Breast epithelium (tissue), 4 donors: Measurements from ENCODE around the gene MGAT4B. TPM values are rescaled to one million over a fixed set of nuclear protein-coding genes. Genes with fewer than 3 reads are reported as not detected.
A peak's percentile ranks its signal among the peaks of the same experiment; 100 is the strongest.

ENCODE experiments used
- DNase-seq, 2 donors: peaks; one replicate each; pipeline ENCODE4 v3.0.0-alpha.2; 2019; ENCODE audit warnings: low spot score in 2 of 2
- H3K27ac ChIP-seq, 2 donors: fragments of 200-600 bp; sonication (generic) in 1 of 2; one replicate each; pipeline ENCODE4 v1.5.1; 2016 to 2019; ENCODE audit warnings: mild to moderate bottlenecking in 1 of 2
- H3K27me3 ChIP-seq, 2 donors: fragments of 200-600 bp; sonication (generic) in 1 of 2; one replicate each; pipeline versions ENCODE4 v1.5.1 to v1.6.0; 2017 to 2019; ENCODE audit warnings: control low read depth in 1 of 2, mild to moderate bottlenecking in 1 of 2
- H3K36me3 ChIP-seq: fragments of 200-600 bp; one replicate; pipeline ENCODE4 v1.5.1; 2019
- H3K4me1 ChIP-seq, 2 donors: fragments of 200-600 bp; sonication (generic); one replicate each; pipeline ENCODE4 v1.5.1; 2016 to 2019; ENCODE audit warnings: control low read depth in 1 of 2
- H3K4me3 ChIP-seq, 3 donors: fragments of 200-600 bp; sonication (generic); 1 replicate in 2 of 3; 2 replicates in 1 of 3; pipeline ENCODE4 v1.5.1; 2016 to 2019; ENCODE audit warnings: mild to moderate bottlenecking in 3 of 3, moderate library complexity in 2 of 3
- H3K9me3 ChIP-seq, 2 donors: fragments of 200-600 bp; sonication (generic) in 1 of 2; one replicate each; pipeline ENCODE4 v1.5.1; 2016 to 2019; ENCODE audit warnings: control low read depth in 1 of 2
- CTCF ChIP-seq, 3 donors: fragments of 450-650 bp; IDR thresholded peaks; one replicate each; pipeline ENCODE4 v1.5.1; 2016 to 2017; ENCODE audit warnings: antibody characterized with exemption in 3 of 3, mild to moderate bottlenecking in 3 of 3, moderate library complexity in 3 of 3
- POLR2A ChIP-seq: fragments of 450-650 bp; IDR thresholded peaks from one replicate; pipeline ENCODE4 v1.6.1; 2016; ENCODE audit warnings: antibody characterized with exemption, mild to moderate bottlenecking, moderate library complexity
- POLR2AphosphoS5 ChIP-seq, 3 donors: sonication (generic); formaldehyde crosslinking; IDR thresholded peaks; one replicate each; pipeline ENCODE4 v1.6.1; 2017; ENCODE audit warnings: antibody characterized with exemption in 3 of 3
- intact Hi-C: fragments of 100-400 bp; cut with DNase I; formaldehyde crosslinking; loops from one replicate; pipeline ENCODE4 v1.15.1; 2023; ENCODE audit warnings: low total_unique reads
- total RNA-seq, 3 donors: library from RNA; depleted of rRNA; stranded (reverse); fragments of >200 nt; gene quantifications; one replicate each; pipeline ENCODE4 v1.1.0, GENCODE V29; 2016

The MGAT4B gene
- total RNA-seq, 3 donors from 2014 or later, result 43.0 to 73.7 (median 54.6) TPM

DNA sequence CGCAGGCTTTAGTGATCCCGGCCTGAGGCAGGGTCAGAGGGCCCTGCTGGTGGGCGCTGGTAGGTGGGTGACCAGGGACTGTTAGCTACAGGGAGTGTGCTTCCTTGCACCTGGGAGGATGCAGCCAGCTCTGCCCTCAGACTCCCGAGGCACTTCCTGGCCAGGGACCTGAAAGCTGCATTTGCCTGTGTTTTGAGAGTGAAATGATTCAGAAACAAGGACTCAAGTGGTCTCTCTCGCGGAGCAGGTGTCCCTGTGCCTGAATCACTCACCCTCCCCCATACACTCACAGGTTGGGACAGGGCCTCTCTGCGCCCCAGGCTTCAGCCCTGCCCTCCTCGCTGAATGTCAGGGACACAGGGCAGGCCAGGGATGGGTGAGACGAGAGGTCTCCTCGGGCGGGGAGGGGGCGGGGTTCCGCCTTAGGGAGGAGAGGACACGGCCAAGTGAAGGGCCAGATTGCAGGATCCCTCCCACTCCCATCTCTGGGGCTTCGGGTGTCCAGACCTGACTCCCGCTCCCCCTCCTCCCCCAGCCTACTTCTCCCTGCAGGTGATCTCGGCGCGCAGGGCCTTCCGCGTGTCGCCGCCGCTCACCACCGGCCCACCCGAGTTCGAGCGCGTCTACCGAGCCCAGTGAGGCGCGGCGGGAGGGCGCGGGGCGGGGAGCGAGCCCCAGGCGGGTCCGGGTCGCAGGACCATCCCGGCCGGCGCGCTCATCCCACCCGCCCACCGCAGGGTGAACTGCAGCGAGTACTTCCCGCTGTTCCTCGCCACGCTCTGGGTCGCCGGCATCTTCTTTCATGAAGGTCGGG lies 11.4 kb downstream of the MGAT4B start:
- DNase-seq, result no peak
- peak overlapping the region; percentile 90 to 94 for H3K27ac ChIP-seq
- intact Hi-C loops, result no loop called here
- peaks cover 3 to 17% of the 10 kb centered on the region in 2 donors for H3K4me1 ChIP-seq
- TF ChIP-seq CTCF (IDR thresholded peaks at IDR 0.05), result no peak
- TF ChIP-seq POLR2A, result no peak
- TF ChIP-seq POLR2AphosphoS5 (IDR thresholded peaks at IDR 0.05), result no peak
- peak overlapping the region; percentile 58 to 90 (median 71) for H3K4me3 ChIP-seq
- H3K9me3 ChIP-seq, result no peaks in the 10 kb centered on the region
- peaks cover 10% of the 10 kb centered on the region for H3K36me3 ChIP-seq
- H3K27me3 ChIP-seq, result no peaks in the 10 kb centered on the region

DNA sequence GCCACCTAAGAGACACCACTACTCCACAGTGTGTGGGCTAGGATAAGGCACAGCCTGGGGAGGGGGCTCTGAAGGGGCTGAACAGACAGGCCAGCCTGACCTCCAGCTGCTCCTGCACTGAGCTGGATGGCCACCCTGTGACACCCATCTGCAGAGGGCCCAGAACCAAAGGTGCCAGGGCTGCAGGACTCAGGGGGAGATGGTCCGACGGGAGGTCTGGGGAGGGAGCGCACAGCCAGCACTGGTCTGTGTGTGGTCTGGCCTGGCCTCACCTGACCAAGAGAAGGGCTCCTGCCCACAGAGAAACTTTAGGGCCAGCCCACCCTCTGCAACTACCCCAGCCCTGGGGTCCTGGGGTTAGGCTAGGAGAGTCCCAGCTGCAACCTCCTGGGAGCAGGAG lies 12.1 kb downstream of the MGAT4B start:
- intact Hi-C loops, result no loop called here
- peak overlapping the region; percentile 90 to 94 for H3K27ac ChIP-seq

GRCh38 chr5:179794171-179794570 lies 12.5 kb downstream of the MGAT4B start:
- H3K27me3 ChIP-seq, result no peaks in the 10 kb centered on the region
- H3K4me3 ChIP-seq, result peak overlapping the region; percentile 24 to 90 (median 25)

More for the DNA sequence above, 12.1 kb downstream of the MGAT4B start:
- no peak for TF ChIP-seq CTCF (IDR thresholded peaks at IDR 0.05)
- no peak for TF ChIP-seq POLR2AphosphoS5 (IDR thresholded peaks at IDR 0.05)
- TF ChIP-seq POLR2A, result no peak
- Histone ChIP-seq H3K4me1 (peaks cover 3 to 17% of the 10 kb centered on the region in 2 donors), H3K36me3 (peaks cover 5% of the 10 kb centered on the region), H3K9me3 (no peaks in the 10 kb centered on the region), H3K4me3 (peak overlapping the region; percentile 58 to 90 (median 71)), H3K27me3 (no peaks in the 10 kb centered on the region)
- no peak for DNase-seq

DNA sequence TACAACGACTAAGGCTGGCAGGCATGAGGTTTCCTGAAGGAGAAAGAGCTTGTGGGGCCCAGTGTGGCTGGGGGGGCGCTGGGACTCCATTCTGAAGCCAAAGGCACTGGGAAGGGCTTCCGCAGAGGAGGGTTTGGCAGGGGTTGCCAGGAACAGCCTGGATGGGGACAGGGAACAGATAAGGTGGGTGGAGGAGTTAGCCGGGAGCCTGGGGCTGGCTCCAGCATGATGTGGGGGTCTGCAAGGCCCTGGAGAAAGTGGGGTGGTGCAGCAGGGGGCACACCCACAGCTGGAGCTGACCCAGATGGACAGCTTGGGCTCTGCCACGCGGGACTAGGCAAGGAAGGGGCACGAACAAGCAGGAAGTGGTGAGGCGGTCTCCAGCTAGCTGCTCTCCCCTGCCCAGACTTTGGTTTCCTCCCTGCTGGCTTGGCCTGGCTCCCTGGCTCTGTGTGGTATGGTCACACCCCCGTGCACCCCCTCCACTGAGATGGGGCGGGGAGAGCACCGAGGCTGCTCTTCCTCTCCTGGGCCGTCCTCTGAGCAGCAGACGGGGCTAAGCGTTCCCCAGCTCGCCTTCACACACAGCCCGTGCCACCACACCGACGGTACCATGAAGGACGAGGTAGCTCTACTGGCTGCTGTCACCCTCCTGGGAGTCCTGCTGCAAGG lies 13.1 kb downstream of the MGAT4B start, which contains the start of gene LTC4S:
Gene LTC4S (plus strand): TSS at position 519 of the 672 bp plus-strand sequence. CDS start 95 bp downstream, at position 614.
- intact Hi-C loops, result no loop called here
- DNase-seq, result peak; percentile 69 to 85

More at GRCh38 chr5:179794171-179794570, 12.5 kb downstream of the MGAT4B start:
- no peak for DNase-seq
- TF ChIP-seq POLR2A, result no peak
- TF ChIP-seq CTCF (IDR thresholded peaks at IDR 0.05), result no peak
- no peak for TF ChIP-seq POLR2AphosphoS5 (IDR thresholded peaks at IDR 0.05)
- Histone ChIP-seq H3K9me3 (no peaks in the 10 kb centered on the region), H3K4me1 (peaks cover 3 to 17% of the 10 kb centered on the region in 2 donors), H3K36me3 (peaks cover under 1% of the 10 kb centered on the region), H3K27ac (peak overlapping the region; percentile 74 to 94)
- intact Hi-C loops, result no loop called here

More for the DNA sequence above, 13.1 kb downstream of the MGAT4B start, which contains the start of gene LTC4S:
- H3K4me1 ChIP-seq, result peaks cover 3 to 17% of the 10 kb centered on the region in 2 donors
- H3K4me3 ChIP-seq, result peak within 1 kb of the TSS; percentile 58 to 90 (median 71)
- H3K27me3 ChIP-seq, result no peaks in the 10 kb centered on the region
- H3K36me3 ChIP-seq, result no peaks in the 10 kb centered on the region
- TF ChIP-seq POLR2A, result no peak
- TF ChIP-seq POLR2AphosphoS5 (IDR thresholded peaks at IDR 0.05), result no peak
- no peak for TF ChIP-seq CTCF (IDR thresholded peaks at IDR 0.05)
- H3K9me3 ChIP-seq, result no peaks in the 10 kb centered on the region
- H3K27ac ChIP-seq, result peak within 1 kb of the TSS; percentile 90 to 94
